WERI-Rb-1 (cell line): Measurements from ENCODE around the gene PRKCH.
"Not testable (repeated sequence)": the region's sequence is repeated elsewhere in the genome, so short reads cannot be mapped to it uniquely, and the experiment has no call there.

Source experiments
- DNase-seq: peaks from one replicate; pipeline ENCODE4 v3.0.0-alpha.2; 2020
- H3K27ac ChIP-seq: fragments of 250-450 bp; sonication (Bioruptor Pico); 2 replicates; pipeline ENCODE4 v1.5.1; 2020; ENCODE audit warnings: mild to moderate bottlenecking, moderate library complexity
- H3K27me3 ChIP-seq: fragments of 250-450 bp; sonication (Bioruptor Pico); 2 replicates; pipeline ENCODE4 v1.5.1; 2021; ENCODE audit warnings: mild to moderate bottlenecking, low read depth, moderate library complexity; ENCODE audit not compliant: insufficient read depth, severe bottlenecking
- H3K36me3 ChIP-seq: fragments of 250-450 bp; sonication (Bioruptor Pico); 2 replicates; pipeline ENCODE4 v1.5.1; 2020; ENCODE audit warnings: mild to moderate bottlenecking, moderate library complexity
- H3K4me3 ChIP-seq: 2 replicates; pipeline ENCODE4 v1.5.1; 2011; ENCODE audit warnings: low read depth, mild to moderate bottlenecking, control low read depth, low read length
- H3K9me3 ChIP-seq: fragments of 250-450 bp; sonication (Bioruptor Pico); 2 replicates; pipeline ENCODE4 v1.5.1; 2021; ENCODE audit warnings: mild to moderate bottlenecking, moderate library complexity; ENCODE audit not compliant: severe bottlenecking
- TF ChIP-seq, protein P1 (sequence below): IDR thresholded peaks from 2 replicates; pipeline ENCODE4 v1.5.1; 2011; ENCODE audit warnings: low read depth, mild to moderate bottlenecking, control low read depth, inconsistent platforms, low read length

PRKCH gene

DNA sequence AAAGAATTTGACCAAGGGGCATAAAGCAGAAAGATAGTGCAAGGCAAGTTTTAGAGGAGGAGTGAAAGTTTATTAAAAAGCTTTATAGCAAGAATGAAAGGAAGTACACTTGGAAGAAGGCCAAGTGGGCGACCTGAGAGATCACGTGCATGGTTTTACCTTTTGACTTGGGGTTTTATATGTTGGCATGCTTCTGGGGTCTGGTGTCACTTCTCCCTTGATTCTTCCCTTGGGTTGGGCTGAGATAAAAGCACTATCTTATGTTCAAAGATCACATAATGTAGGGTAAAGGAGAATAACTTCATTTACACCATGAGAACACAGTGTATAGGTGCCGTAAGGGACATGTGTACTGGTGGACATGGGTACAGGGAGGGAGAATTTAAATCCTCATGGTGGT is 22.6 kb upstream of the PRKCH start:
- TF ChIP-seq, protein P1, sequence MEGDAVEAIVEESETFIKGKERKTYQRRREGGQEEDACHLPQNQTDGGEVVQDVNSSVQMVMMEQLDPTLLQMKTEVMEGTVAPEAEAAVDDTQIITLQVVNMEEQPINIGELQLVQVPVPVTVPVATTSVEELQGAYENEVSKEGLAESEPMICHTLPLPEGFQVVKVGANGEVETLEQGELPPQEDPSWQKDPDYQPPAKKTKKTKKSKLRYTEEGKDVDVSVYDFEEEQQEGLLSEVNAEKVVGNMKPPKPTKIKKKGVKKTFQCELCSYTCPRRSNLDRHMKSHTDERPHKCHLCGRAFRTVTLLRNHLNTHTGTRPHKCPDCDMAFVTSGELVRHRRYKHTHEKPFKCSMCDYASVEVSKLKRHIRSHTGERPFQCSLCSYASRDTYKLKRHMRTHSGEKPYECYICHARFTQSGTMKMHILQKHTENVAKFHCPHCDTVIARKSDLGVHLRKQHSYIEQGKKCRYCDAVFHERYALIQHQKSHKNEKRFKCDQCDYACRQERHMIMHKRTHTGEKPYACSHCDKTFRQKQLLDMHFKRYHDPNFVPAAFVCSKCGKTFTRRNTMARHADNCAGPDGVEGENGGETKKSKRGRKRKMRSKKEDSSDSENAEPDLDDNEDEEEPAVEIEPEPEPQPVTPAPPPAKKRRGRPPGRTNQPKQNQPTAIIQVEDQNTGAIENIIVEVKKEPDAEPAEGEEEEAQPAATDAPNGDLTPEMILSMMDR, result no peak
- Histone ChIP-seq H3K9me3 (no peaks in the 10 kb centered on the region), H3K27me3 (no peaks in the 10 kb centered on the region), H3K27ac (no peak overlapping the region), H3K4me3 (no peak overlapping the region), H3K36me3 (no peaks in the 10 kb centered on the region)
- no peak for DNase-seq

- no peaks in the 10 kb centered on the region for H3K27me3 ChIP-seq
- no peaks in the 10 kb centered on the region for H3K36me3 ChIP-seq
- TF ChIP-seq, protein P1, result no peak
- no peak overlapping the region for H3K27ac ChIP-seq
- no peaks in the 10 kb centered on the region for H3K9me3 ChIP-seq
- no peak overlapping the region for H3K4me3 ChIP-seq
- no peak for DNase-seq
Observed at GRCh38 chr14:61300209-61300608, 21.2 kb upstream of the PRKCH start.

DNA sequence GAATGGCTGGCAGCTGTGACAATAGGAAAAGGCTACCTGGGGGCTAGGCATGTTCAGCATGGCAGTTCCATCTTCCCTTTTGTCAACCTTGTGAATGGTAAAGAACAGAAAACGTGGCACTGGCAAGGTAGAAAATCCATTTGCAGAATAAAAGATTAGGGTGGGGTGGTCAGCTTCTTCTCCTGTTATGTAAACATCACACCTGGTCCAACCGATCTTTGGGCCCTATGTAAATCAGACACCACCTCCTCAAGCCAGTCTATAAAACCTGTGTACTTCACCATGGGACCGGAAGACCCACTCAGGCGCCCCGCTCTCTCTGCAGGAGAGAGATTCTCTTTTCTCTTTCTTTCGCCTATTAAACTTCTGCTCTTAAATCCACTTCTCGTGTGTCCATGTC is 20.6 kb upstream of the PRKCH start:
- Histone ChIP-seq H3K36me3 (no peaks in the 10 kb centered on the region), H3K4me3 (no peak overlapping the region), H3K27me3 (no peaks in the 10 kb centered on the region), H3K9me3 (no peaks in the 10 kb centered on the region), H3K27ac (no peak overlapping the region)
- DNase-seq, result no peak
- TF ChIP-seq, protein P1, result no peak

GRCh38 chr14:61304688-61305087 is 16.7 kb upstream of the PRKCH start:
- H3K36me3 ChIP-seq, result no peaks in the 10 kb centered on the region
- no peak overlapping the region for H3K4me3 ChIP-seq
- TF ChIP-seq, protein P1, result no peak
- peaks cover under 1% of the 10 kb centered on the region for H3K9me3 ChIP-seq
- H3K27me3 ChIP-seq, result no peaks in the 10 kb centered on the region
- no peak overlapping the region for H3K27ac ChIP-seq
- no peak for DNase-seq

GRCh38 chr14:61308198-61308597 is 13.2 kb upstream of the PRKCH start:
- TF ChIP-seq, protein P1, result no peak
- no peaks in the 10 kb centered on the region for H3K36me3 ChIP-seq
- peaks cover 11% of the 10 kb centered on the region for H3K9me3 ChIP-seq
- H3K27me3 ChIP-seq, result no peaks in the 10 kb centered on the region
- H3K27ac ChIP-seq, result no peak overlapping the region
- no peak for DNase-seq
- H3K4me3 ChIP-seq, result no peak overlapping the region

GRCh38 chr14:61308701-61309100 is 12.7 kb upstream of the PRKCH start:
- not testable (repeated sequence) for H3K27ac ChIP-seq, H3K4me3 ChIP-seq, H3K27me3 ChIP-seq, H3K36me3 ChIP-seq, DNase-seq
- H3K9me3 ChIP-seq, result peaks cover 11% of the 10 kb centered on the region
